Activated CD8-positive, alpha-beta memory T cell treated with anti-CD3 and anti-CD28 coated beads for 36 hours (primary cell): ENCODE measurements around the gene MSMB. TPM values are rescaled to one million over a fixed set of nuclear protein-coding genes. Genes with fewer than 3 reads are reported as not detected.

Experiments used
- total RNA-seq, 2 experiments: library from RNA; stranded (reverse); gene quantifications; one replicate each; pipeline ENCODE4 v1.2.3, GENCODE V29; 2021

Gene MSMB
- total RNA-seq, 2 experiments from 2014 or later: not detected

Other genes with a start within 250 kb of the MSMB start
- gene AGAP4, start 198.8 kb downstream of the MSMB start, total RNA-seq: 10 to 100 TPM; 13.5 to 14.9 TPM
- gene TIMM23, start 73.8 kb downstream of the MSMB start, total RNA-seq: 100 to 1,000 TPM; 103 to 108 TPM
- gene NCOA4, start 15.6 kb downstream of the MSMB start, total RNA-seq: 10 to 100 TPM; 94.1 to 96.2 TPM
- not detected for gene ANTXRL, start 240.7 kb upstream of the MSMB start, total RNA-seq